GM12873 (cell line): ENCODE measurements around the gene PKP3.

Experiments
- TF ChIP-seq, protein P1 (sequence below): IDR thresholded peaks from 2 replicates; pipeline ENCODE4 v1.5.1; 2012; ENCODE audit warnings: low read depth, mild to moderate bottlenecking, moderate library complexity, low read length, control low read depth; ENCODE audit not compliant: insufficient read depth; ENCODE audit errors: missing control alignments

PKP3 gene

DNA sequence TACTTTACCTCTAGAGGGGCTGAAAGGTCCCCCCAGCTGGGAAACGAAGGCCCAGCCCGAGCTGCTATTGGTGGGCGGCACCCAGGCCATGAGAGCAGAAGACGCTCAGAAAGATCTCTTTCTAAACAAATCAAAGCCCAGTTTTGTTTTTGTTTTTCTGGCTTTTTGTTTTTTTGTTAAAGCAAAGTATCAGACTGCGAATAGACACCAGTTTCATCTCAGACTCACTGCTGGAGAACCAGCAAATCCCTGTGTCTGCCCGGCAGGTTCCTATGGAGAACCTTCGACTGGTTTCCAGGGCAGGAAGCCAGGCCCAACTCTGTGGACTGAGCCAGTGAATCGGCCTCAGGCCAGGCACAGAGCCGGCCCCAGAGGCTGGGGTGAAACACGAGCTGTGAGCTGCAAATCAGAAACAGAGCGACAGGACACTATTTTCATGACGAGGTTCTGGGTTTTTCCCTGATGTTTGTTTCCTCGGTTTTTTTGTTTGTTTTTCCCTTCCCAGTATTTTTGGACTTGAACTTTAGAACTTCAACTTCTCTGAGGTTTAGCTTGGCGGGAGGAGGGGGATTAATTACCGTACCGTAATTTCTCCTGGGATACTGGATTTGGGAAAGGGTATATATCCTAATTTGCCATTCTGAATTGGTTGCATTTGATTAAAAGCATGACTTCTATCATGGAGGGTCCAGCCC is 40.7 kb upstream of the PKP3 start:
- TF ChIP-seq, protein P1, sequence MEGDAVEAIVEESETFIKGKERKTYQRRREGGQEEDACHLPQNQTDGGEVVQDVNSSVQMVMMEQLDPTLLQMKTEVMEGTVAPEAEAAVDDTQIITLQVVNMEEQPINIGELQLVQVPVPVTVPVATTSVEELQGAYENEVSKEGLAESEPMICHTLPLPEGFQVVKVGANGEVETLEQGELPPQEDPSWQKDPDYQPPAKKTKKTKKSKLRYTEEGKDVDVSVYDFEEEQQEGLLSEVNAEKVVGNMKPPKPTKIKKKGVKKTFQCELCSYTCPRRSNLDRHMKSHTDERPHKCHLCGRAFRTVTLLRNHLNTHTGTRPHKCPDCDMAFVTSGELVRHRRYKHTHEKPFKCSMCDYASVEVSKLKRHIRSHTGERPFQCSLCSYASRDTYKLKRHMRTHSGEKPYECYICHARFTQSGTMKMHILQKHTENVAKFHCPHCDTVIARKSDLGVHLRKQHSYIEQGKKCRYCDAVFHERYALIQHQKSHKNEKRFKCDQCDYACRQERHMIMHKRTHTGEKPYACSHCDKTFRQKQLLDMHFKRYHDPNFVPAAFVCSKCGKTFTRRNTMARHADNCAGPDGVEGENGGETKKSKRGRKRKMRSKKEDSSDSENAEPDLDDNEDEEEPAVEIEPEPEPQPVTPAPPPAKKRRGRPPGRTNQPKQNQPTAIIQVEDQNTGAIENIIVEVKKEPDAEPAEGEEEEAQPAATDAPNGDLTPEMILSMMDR, result no peak

DNA sequence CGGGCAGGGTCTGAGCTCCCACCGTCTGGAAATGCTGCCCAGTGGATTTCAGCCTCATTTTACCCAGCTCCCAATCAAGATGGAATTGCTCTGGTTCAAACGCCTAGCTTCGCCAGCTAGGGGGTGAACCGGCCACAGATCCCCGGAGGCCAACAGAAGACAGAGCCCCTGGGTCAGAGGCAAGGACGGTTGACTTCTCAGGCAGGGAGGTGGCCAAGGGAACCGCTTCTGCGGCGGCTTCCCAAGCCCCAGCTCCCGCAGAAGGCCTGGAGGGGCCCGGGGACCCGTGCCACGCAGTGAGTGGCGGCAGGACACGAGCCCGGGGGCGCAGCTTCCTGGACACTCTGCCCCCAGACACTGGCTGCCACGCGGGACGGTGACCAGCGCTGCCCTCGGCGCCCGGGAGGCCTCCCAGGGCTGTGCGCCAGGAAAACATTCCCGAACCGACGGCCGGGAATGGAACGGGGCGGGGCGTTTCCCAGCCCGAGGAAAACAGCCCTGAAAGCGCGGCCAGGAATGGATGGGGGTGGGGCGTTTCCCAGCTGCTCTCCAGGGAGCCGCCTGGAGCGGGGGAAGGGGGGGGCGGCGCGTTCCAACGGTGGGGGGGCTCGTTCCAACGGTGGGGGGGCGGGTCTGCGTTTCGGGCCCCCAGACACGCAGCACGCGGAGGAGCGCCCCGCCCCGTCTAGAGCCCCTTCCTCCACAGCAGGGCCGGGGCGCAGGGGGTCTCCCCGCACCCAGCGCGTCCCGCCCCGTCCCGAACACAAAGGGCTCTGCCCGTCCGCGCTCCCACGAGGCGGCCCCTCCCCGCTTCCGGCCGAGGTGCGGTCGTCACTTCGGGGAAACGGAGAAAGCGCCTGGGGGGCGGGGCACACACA is 38.2 kb upstream of the PKP3 start:
- TF ChIP-seq, protein P1, result no peak

DNA sequence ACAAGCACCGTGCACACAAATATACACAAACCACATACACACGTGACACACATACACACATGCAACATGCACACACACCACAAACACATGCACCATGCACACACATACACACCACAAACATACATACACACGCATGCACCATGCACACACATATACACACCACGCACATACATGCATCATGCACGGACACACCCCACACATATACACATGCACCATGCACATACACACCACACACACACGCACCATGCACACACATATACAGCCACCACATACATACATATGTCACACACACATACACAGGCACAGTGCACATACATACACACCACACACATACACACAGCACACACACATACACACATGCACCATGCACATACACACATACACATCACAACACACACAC is 37.4 kb upstream of the PKP3 start:
- TF ChIP-seq, protein P1, result no peak

DNA sequence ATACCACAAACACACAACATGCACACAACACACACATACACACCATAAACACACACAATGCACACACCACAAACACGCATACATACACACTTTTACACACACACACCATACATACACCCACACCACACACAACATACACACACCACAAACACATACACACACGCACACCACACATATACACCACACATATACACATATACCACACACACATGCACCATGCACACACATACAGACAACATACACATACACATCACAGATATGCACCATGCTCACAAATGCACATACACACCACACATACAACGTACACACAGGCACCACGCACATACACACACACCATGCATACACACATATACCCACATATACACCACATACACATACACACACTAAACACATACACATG is 36.4 kb upstream of the PKP3 start:
- TF ChIP-seq, protein P1, result no peak

DNA sequence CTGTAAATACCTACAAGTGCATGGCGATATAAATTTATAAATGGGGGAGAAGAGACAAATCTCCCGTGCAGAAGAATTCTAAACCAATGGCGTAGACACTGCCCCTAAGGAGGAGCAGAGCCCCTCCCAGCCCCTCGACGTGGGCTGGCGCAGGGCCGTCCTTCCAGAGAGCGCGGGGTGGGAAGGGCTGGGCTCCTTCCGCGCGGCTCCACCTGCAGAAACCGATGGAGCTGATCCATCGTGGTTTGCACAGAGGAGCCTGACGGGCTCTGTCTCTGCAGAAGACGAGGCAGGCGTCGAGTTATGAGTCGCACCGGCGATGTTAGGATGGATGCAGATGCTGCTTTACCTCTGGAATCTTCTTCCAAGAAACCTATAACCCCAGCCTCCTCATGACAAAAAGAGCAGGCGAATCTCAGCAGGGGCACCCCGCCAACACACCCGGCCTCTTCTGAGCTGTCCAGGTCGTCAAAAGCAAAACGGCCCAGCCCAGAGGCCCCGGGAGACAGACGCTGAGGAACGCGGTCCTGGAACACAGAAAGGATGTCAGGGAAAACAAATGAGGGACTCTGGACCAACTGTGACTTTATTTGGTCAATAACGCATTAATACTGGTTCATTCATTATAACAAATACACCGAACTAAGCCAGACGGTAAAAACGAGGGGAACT is 35.7 kb upstream of the PKP3 start:
- TF ChIP-seq, protein P1, result no peak

DNA sequence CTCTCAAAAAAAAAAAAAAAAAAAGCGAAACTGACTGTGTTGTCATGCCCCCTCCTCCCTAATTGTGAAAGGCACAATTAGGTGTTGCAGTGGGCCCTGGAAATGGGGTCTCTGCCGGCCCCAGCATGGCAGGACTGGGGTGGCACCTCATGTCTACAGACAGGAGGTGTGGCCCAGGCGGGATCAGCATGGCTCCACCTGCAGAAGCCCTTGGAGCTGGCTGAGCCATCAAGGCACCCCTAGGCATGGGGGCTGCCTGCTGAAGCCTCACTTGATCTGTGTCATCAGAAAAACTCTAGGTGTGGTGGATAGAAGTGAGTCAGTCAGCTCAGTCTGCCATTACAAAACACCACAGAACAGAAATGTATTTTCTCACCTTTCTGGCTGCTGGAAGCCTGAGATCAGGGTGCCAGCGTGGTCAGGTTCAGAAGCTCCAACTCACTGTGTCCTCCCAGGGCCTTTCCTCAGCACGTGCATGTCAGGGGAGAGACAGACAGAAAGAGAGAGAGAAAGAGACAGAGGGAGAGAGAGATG is 34.8 kb upstream of the PKP3 start:
- TF ChIP-seq, protein P1, result no peak
